HT-29 (cell line): ENCODE data around the gene NOL9. TPM values are rescaled to one million over a fixed set of nuclear protein-coding genes. Genes with fewer than 3 reads are reported as not detected.
"Not testable (repeated sequence)": the region's sequence is repeated elsewhere in the genome, so short reads cannot be mapped to it uniquely, and the experiment has no call there.

Source experiments
- DNase-seq: peaks from one replicate; pipeline ENCODE4 v3.0.0-alpha.2; 2015; ENCODE audit warnings: low spot score
- total RNA-seq: library from RNA; depleted of rRNA; stranded (reverse); fragments of >200 nt; shearing (Covaris generic); gene quantifications from 2 replicates; pipeline ENCODE4 v1.2.3, GENCODE V29; 2014

NOL9 gene
- total RNA-seq, 1 experiment from 2014 or later: 23.7 TPM

DNA sequence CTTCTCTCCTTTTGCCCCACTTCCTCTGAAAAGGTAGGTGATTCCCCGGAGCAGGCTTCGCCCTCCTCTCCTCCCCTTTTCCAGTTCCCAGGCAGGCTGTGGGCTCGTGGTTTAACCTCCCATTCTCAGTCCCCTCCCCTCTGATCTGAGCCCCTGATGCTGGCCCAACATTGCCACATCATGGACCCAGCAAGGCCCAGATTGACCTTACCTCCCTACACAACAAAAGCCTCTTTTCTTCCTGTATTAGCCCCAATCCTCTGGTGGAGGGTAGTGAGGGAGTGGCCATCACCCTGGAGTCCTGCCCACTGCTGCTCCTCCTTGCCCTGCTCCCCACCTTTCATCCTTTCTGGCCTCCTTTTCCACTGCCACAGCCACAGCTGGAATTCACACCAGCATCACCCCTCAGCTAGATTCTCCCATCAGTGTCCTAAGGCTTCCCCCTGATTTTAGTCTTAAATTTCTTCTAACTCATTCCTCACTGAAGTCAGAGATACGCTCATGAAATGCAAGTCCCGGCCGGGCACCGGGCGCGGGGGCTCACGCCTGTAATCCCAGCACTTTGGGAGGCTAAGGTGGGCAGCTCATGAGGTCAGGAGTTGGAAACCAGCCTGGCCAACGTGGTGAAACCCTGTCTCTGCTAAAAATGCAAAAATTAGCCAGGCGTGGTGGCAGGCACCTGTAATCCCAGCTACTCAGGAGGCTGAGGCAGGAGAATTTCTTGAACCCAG lies 18.5 kb upstream of the NOL9 start:
- no peak for DNase-seq

DNA sequence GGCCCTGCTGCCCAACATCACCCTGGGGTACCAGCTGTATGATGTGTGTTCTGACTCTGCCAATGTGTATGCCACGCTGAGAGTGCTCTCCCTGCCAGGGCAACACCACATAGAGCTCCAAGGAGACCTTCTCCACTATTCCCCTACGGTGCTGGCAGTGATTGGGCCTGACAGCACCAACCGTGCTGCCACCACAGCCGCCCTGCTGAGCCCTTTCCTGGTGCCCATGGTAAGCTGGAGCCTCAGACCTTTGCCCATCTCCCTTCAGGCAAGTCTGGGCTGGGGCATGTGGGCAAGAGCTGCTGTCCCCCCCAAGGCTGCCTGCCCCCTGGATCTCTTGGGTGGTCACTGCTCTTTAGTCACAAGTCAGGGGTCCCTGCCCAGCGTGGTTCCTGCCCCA lies 16.7 kb upstream of the NOL9 start:
- DNase-seq: no peak

DNA sequence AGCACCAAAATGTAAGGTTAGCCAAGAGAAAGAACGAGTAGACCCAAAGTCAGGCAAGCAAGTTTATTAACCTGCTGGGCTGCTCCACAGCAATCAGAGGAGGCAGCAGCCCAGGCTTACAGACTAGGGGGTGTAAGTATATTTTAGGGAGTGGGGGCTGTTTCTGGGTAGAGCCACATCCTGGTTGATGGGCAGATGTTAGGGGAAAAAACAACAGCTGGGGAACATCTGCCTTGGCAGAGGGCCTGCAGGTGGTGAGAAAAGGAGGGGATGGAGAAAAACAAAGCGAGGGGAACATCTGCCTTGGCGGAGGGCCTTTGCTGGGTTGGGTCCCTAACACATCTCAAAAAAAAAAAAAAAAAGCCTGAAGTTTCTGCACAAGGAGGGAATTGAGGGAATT lies 15.8 kb upstream of the NOL9 start:
- DNase-seq: no peak

DNA sequence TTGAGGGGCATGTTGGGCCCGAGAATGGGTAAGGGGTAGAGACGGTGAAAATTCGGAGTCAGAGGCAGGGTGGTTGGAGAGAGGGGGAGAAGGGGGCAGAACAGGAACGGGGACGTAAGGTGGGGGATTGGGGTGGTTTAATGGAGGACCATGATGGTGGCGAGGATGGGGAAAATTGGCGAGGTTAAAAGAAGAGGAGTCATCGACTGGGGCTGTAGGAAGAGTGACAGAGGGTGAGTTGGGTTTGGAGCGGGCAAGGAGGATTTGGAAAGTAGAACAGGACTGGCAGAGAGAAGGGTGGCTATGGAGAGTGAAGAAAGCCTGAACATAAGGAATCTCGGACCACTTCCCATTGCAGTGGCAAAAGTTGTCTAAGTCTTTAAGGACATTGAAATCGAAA lies 14.7 kb upstream of the NOL9 start:
- DNase-seq: no peak

DNA sequence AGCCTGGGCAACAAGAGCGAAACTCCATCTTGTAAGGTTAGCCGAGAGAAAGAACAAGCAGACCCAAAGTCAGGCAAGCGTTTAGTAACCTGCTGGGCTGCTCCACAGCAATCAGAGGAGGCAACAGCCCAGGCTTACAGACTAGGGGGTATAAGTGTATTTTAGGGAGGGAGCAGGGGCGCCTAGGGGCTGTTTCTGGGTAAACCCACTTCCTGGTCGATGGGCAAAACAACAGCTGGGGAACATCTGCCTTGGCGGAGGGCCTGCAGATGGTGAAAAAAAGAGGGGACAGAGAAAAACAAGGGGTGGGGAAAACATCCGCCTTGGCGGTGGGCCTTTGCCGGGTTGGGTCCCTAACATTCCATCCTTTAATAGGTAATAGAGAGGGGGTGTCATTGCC lies 6.0 kb upstream of the NOL9 start:
- DNase-seq: no peak

DNA sequence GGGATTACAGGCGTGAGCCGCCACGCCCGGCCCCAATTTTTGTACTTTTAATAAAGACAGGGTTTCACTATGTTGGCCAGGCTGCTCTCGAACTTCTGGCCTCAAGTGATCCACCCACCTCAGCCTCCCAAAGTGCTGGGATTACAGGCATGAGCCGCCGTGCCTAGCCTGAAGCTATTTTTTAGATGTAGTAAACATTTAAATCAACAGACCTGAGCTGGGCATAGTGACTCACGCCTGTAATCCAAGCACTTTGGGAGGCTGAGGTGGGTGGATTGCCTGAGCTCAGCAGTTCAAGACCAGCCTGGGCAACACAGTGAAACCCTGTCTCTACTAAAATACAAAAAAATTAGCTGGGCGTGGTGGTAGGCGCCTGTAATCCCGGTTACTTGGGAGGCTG lies 4.8 kb upstream of the NOL9 start:
- not testable (repeated sequence) for DNase-seq

DNA sequence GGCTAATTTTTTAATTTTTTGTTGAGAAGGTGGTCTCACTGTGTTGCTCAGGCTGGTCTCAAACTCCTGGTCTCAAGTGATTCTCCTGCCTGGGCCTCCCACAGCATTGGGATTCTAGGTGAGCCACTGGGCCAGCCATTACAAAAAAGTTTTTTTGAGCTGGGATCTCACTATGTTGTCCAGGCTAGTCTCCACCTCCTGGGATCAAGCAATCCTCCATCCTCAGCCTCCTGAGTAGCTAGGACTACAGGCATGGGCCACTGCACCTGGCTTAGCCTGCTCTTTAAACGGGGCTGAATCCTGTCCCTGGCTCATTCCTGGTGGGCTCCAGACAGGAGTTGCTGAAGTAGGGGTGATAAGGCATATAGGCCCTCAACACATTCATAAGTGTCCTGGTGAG lies 3.3 kb upstream of the NOL9 start:
- DNase-seq: no peak

DNA sequence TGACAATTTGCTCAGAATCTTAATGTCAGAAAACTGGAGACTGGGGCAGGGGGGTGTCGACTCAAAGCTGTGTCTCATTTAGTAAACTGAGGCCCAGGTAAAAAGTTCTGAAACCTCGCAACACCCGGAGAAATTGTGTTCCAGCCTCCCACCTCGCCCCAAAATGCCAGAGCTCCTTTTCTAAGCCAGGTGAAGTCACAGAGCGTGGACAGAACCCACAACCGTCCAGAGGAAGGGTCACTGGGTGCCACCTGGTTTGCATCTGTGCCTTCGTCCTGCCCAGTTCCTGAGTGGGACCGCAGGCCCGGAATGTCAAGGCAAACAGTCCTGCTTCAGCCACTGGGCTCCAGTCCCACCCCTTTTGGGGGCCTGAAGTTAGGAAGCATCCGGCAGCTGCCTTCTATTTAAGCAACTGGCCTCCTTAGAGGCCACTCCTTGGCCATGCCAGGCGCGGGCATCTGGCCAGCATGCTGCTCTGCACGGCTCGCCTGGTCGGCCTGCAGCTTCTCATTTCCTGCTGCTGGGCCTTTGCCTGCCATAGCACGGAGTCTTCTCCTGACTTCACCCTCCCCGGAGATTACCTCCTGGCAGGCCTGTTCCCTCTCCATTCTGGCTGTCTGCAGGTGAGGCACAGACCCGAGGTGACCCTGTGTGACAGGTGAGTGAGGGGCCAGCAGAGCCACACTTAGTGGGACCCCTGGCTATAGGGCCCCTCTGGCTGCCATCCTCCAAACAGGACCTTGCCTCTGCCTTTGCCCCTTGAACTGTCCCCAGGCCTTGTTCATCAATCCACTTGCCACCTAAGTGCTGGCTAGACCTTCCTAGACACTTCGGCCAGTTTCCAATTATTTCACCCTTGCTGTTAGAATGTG lies 830 bp upstream of the NOL9 start, which contains the start of gene TAS1R1:
TSS of gene TAS1R1 (plus strand) at position 401 of the 872 bp plus-strand sequence. CDS start at position 468, 67 bp downstream.
- DNase-seq: no peak

DNA sequence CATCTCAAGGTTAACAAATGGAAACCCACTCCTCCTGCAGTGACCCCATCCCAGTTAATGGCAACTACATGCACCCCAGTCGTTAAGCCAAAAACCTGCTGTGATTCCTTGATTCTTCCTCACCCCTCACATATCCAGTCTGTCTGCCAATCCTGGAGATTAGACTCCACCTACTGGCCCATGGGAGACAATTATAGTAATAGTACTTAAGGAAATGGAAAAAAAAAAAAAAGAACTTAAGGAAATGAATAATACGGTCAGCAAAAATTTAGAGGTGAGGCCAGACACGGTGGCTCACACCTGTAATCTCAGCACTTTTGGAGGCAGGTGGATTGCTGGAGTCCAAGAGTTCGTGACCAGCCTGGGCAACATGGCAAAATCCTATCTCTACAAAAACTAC lies 7.0 kb downstream of the NOL9 start:
- DNase-seq: no peak

DNA sequence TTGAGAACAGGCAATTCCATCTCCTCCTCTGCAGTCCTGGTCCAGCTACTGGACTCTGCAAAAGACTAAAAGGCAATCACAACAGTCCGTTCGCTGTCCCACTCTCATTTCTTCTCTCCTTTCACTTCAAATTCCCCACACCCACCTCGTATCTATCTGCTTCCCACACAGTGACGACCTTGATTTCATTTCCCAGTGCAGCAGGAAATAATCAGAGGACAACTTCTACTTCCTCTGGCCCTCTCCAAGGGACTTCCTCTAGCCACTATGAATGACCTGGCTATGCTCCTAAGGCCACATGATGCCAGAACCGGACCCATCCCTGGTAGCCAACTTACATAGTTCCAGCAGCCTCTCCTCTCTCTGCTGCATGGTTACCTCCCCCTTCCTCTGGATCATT lies 8.0 kb downstream of the NOL9 start:
- no peak for DNase-seq

DNA sequence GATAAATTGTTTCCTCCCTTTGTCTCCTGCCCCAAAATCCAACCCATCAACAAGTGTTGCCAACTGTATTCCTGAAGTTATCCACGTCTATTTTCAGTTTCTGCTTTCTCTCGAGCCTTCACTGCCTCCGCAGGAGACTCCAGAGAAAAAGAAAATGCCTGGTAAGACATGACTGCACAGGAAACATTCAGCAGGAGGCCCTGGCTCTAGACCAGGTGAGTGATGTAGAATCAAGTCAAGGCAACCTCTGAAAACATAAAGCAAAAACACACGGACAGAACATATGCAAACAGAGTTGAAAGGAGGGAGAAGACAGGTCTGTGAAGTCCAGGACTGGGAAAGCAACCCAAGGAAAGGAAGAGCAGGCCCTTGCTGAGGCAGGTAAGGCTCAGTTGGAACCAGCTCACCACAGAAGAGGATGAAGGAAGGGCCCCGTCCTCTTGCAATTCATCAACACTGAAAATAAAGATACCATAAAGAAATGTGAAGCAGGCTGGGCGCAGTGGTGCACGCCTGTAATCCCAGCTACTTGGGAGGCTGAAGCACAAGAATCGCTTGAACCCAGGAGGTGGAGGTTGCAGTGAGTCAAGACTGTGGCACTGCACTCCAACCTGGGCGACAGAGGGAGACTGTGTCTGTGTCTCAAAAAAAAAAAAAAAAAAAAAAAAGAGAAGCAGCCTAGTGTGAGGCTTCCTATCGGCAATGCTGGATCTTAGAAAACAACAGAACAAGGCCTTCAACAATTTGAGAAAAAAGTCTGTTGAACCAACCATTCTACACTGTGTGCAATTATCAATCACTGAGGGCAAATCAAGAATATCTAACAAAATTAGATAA lies 8.8 kb downstream of the NOL9 start:
- no peak for DNase-seq

DNA sequence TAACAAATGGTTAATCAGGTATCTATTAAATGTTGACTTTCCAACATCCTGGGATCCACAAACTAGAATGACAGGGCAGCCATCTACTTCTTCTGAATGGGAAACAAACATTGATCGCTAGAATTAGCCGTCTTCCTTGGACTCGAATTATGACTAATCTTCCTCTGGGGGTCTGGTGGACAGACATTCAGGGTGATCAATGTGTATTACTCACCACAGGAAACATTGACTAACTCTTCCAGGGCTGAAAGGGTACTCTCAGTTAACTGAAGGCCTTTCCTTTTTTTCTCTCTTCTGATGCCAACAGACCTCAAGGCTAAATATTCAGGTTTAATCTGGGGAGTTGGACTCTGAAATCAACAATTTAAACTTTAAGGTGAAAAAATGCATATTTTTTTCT lies 9.5 kb downstream of the NOL9 start:
- DNase-seq: no peak

DNA sequence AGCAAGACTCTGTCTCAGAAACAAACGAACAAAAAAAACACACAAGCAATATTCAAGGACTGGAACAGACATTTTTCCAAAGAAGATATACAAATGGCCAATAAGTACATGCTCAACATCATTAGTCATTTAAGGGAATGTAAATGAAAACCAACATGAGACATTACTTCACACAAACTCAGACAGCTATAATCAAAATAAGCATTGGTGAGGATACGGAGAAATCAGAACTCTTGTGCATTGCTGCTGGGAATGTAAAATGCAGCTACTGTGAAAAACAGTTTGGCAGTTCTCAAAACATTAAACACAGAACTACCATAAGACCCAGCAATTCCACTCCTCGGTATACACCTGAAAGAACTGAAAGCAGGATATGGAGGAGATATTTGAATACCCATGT lies 15.4 kb downstream of the NOL9 start:
- no peak for DNase-seq

DNA sequence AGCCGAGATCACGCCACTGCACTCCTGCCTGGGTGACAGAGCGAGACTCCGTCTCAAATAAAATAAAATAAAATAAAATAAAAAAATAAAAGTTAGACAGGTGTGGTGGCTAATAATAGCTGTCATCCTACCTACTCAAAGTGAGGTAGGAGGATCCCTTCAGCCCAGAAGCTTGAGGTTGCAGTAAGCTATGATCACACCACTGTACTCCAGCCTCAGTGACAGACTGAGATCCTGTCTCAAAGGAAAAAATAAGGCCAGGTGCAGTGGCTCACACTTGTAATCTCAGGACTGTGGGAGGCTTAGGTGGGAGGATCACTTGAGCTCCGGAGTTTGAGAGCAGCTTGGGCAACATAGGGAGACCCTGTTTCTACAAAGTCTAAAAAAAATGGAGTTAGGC lies 18.0 kb downstream of the NOL9 start:
- DNase-seq: no peak

DNA sequence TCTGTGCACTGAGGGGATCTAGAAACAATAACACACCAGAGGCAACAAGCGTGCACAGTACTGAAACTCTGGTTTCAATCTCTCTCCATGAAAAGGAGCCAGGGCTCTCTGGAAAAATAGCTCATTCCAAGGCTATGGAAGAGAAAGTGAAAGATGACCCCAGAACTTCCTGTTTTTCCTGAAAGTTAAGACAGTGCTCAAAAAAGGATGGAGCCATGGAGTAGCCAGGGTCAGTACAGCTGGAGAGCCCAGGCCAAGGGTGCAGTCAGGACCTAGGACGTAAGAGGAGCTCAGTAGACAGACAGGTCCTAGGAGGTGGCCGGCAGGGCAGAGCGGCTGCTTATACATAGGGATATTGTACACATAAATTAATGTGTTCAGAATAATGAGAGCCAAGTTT lies 19.1 kb downstream of the NOL9 start:
- no peak for DNase-seq

DNA sequence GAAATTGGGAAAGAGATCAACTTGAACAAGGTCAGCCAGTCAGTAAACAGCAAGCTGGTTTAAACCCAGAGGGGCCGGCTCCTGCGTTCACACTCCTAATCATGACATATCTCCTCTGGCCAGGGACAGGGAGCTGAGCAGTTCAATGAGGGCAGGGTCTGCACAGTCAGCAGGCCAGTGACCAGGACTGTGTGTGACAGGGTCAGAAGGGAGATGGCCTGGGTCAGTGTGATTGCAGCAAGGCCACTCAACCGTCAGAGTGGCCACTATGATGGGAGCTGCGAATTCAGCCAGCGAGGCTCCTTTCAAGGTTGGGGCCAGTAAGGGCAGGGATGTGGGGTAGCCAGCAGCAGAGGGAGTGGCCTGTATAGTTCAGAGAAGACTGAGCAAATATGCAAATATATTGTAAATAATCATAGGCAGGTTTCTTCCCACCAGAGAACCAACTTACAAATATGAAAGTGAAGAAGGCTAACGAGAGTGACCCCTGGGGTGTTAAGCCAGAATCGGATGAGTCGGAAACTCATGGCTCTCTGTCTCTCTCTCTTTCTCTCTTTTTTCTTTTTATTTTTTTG lies 20.0 kb downstream of the NOL9 start:
- DNase-seq: no peak

DNA sequence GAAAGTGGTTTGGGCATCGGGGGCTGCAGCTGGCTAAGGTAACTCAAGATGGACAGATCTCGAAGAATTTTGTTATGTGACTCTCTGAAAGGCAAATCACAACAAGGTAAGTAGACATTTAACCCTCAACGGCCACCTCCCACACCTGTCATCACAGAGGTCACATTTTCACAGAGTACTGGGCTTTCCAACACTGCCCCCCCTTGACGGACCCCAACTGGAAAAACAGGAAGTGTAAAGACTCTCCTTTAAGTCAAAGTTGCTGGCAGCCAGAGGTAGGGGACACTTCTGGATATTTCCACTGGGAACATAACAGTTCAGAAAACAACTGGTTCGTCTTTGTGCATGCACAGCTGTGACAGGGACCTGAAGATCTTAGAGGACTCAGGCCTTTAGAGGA lies 22.3 kb downstream of the NOL9 start:
- DNase-seq: no peak

DNA sequence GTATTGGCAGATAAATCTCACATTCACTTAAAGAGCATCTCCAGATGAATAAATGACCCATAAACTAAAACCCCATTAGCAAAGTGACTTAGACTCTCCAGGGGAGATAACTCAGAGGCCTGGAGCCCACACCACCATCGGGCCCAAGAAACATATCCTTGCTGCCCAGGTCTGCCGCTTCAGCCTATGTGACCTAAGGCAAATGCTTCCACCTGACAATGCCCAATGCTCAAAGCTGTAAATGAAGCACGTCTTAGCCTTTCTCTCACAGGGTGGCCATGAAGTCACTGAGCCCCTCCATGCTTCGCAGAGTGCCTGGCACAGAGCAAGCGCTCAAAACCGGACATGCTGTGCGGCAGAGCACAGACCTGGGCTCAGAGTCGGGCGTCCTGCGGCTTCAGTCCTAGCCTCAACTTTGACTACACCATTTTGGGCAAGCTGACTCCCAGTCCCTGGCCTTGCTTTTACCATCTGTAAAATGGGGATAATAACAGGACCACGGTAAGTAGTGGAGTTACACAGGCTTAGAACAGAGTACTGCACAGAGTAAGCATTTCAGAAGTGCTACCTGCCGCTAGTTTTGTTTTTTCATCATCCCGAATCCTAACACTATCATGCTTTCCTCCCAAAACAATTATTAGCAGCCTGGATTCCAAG lies 23.7 kb downstream of the NOL9 start:
- no peak for DNase-seq

DNA sequence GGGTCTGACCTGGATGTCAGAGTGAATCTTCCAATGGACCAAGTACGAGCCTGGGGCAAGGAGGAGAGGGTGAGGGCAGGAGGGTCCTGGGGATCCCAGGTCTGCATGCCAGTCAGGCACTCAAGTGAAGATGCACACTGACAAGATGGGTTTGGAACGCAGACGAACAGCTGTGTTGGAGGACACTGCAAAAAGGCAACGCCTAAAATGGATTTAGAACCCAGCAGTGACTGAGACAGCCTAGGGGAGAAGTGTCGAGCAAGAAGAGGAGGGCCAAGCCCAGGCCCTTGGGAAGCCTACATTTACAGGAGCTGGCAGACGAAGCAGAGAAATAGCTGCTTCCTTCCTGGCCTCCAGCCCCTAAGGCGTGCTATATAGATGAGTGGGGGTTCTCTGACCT lies 25.8 kb downstream of the NOL9 start:
- no peak for DNase-seq

DNA sequence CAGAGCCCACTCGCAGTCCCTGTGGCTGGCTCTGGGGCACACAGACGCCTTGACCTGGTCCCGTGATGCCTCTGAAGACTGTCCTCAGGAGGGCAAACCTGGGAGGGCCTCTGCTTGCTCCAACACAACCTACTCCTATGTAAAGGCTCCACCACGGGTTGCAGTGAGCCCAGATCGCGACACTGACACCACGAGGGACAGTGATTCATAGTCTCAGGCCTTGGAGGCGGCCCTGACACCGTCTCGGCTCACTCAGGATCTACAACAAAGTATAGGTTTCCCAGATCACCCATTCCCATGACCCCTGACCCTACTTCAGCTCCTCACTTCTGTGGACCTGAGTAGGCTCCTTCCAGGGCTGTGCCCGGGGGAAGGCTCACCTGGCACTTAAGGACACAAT lies 28.0 kb downstream of the NOL9 start:
- DNase-seq: no peak

DNA sequence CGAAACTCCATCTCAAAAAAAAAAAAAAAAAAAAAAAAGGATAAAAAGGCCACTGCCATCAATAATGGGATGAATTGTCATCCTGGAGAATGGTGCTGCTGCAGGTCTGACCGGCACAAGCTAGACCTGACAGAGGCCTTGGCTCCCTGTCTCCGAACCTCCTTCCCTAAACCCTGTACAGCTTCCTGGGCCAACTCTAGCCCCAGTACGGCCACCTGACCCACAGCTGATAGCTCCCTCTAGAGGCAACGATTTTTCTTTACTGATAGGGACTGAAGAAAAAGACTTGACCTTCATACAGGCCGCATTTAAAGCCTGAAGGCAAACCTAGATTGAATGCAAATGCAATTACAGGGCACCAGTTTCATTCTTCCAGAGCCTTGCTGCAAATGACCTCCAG lies 30.7 kb downstream of the NOL9 start:
- DNase-seq: peak; percentile 62
